GM19193 (cell line): ENCODE measurements around the gene GALNTL6.

ENCODE experiments used
- POLR2A ChIP-seq: IDR thresholded peaks from 4 replicates; pipeline ENCODE4 v1.6.1; 2011; ENCODE audit not compliant: insufficient read depth, insufficient read length; ENCODE audit errors: extremely low read depth

The GALNTL6 gene

DNA sequence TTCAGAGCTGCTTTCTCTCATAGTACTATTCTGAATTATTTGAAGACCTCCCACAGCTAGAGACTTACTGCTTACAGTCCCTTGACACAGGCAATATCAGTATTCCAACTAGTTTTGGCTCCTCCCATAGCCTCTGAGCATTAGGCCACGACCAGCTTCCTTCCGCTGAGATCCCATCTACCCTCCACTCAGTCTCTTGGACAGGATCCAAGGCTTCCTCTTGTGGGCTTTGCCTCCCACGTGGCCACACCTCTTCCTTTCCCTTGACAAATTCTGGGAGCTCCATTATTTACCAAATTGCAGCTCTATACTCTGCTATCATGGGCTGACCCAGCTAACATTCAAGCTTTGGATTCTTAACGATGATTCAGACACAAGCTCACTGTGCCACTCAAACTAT lies 885.1 kb downstream of the GALNTL6 start:
- TF ChIP-seq POLR2A: no peak

DNA sequence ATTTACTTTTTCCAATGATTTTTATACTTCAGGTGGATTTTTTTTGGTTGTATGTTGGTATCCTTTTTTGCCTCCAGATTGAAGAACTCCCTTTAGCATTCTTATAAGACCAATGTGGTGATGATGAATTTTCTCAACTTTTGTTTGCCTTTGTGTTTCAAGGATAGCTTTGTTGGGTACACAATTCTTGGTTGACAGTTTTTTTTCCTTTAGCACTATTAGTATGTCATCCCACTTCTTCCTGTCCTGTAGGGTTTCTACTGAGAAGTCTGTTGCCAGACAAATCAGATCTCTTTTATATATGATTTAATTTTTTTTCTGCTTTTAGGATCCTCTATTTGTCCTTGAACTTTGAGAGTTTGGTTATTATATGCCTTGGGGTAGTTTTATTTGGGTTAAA lies 892.4 kb downstream of the GALNTL6 start:
- TF ChIP-seq POLR2A: no peak

DNA sequence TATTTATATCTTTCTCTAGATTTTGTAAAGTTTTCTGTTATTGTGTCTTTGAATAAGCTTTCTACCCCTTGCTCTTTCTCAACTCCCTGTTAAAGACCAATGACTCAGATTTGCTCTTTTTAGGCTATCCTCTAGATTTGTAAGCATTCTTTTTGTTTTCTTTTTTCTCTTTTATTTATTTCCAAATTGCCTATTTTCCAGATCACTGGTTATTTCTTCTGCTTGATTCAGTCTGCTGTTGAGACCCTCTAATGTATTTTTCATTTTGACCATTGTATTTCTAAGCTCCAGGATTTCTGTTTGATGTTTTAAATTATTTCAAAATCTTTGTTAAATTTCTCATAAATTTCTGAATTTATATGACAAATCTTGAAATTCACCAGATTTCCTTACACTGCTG lies 892.8 kb downstream of the GALNTL6 start:
- TF ChIP-seq POLR2A: no peak

DNA sequence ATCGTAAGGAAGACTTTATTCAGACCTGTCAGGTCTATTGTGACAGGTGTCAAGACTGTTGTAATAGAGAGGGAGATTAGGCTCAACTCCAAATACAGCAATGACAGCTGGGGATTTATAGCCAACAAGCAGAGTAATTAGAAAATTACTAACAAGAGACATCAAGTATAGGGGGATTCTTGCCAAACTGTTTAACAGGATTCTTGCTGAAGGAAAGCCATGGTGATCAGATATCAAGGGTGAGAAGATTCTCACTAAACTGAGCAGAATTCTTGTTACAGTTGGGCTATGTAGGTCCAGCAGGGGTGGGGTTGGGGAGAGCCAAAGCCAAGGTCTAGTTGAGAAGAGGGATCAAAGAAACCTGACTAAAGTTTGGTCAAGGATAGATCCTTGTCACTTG lies 894.4 kb downstream of the GALNTL6 start:
- TF ChIP-seq POLR2A: no peak

DNA sequence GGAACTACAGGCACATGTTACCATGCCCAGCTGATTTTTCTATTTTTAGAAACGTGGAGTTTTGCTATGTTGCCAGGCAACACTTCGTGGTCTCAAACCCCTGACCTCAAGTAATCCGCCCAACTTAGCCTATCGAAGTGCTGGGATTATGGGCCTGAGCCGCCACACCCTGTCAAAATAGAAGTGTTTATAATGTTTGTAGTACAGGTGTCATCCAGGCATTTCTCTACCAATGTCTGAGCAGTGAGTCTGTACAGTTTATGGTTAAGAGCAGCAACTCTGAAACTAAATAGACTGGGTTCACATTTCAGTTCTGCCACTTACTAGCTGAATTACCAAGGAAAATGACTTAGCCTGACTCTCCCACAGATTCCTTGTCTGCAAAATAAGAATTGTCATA lies 895.0 kb downstream of the GALNTL6 start:
- no peak for TF ChIP-seq POLR2A

DNA sequence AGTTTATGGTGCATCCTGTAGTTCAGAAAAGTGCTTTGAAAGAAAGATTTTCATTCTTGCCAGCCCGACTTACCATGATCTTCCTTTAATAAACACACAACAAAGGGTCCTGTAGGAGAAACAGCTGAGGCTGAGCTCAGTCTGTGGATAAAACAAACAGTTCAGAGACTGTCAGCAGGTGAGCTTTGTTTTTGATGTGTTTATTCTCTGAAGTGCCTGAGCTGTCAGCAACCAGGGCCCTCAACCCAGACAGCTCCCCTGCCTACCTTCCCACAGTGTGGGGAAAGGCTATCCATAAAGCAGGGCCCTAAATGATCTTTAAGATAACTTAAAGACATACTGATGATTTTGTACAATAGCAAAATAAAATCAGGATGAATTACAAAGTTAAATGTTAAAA lies 896.2 kb downstream of the GALNTL6 start:
- TF ChIP-seq POLR2A: no peak

DNA sequence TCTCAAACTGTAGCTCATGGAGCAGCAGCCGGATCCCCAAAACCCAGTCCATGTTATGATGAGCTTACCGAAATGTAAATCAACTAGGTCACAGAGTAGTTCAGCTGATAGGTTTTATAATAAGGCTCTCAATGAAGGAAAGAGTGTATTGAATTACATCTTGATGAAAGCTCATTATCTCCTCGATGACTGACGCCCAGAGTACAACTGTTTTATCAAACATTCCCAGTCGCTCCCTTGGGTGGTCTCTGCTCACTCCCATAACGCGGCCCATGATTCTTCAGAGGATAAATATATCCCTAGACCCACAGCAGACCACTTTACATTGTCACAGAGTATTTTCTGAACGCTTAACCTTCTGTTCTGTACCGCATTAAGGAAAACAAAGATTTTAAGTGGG lies 903.1 kb downstream of the GALNTL6 start:
- no peak for TF ChIP-seq POLR2A

DNA sequence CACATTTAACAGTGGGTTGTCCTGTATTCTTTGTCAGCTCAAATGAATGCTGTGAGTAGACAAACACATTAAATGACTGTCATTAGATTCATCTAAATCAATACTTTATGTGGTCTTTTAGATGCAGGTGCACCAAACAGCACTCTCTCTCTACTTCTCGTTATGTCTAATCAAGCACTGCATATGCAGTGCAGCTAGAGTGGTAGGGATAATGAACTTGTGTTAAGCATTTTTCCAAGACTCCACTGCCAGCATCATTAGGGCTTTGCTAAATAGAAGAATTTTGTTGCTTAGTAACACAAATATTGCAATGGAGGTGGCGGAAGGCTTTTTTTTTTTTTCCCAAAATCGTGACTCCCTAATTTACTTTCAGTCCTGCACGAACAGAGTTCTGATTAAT lies 908.5 kb downstream of the GALNTL6 start:
- no peak for TF ChIP-seq POLR2A

DNA sequence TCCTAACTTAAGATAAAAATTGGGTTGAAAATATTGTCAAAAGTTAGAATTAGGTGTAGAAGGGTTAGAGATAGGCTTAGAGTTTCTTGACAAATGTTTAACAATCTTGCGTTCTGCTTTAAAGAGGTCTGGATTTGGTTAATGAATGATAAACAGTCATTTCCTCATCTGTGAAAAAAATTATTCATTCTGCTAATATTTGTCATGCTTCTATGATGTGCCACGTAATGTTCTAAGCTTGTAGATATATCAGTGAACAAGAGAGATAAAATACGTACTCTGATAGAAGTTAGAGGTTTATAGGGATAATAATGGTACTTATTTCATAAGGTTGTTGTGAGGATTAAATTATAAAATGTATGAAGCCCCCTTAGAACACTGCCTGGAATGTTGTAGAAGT lies 912.4 kb downstream of the GALNTL6 start:
- no peak for TF ChIP-seq POLR2A

DNA sequence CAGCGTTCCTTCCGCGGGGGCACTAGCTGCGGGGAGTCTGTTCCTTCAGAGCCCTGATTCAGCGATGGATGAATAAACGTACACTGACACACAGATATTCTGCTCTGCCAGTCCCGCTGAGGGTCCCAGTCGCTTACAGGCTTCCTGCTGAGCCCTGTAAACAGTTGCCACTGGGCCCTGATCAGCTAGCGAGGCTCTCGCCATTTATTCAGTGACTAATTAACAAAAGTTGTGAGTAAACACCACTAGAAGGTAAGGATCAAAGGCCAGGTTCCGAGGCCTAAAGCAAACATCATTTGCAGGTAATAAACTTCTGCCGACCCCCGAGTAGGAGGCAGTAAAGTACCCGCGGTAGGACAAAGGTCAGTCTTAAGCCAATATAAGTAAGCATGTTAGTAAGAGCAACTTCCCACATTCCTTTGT lies 912.8 kb downstream of the GALNTL6 start:
- no peak for TF ChIP-seq POLR2A

DNA sequence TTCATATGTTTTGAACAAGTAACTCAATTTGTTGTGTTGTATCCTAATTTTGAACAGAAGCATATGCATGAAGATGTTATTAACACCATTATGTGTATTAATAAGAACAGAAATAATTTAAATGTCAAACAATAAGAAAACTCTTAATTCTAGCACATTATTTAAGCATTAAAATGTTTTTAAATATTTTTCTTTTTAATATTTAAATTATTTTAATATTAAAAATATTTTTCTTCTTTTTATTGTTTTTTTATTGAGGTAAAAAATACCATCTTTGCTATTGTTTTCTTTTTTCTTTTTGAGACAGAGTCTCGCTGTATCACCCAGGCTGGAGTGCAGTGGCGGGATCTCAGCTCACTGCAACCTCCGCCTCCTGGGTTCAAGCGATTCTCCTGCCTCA lies 914.4 kb downstream of the GALNTL6 start:
- no peak for TF ChIP-seq POLR2A

DNA sequence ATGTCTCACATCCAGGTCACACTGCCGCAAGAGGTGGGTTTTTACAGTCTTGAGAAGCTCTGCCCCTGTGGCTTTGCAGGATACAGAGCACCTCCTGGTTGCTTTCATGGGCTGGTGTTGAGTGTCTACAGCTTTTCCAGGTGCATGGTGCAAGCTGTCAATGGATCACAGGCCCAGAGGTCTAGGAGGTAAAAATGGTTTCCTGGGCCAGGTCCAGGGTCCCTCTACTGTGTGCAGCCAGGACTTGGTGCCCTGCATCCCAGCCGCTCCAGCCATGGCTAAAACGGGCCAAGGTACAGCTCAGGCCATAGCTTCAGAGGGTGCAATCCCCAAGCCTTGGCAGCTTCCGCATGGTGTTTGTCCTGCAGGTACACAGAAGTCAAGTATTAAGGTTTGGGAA lies 921.4 kb downstream of the GALNTL6 start:
- TF ChIP-seq POLR2A: no peak

DNA sequence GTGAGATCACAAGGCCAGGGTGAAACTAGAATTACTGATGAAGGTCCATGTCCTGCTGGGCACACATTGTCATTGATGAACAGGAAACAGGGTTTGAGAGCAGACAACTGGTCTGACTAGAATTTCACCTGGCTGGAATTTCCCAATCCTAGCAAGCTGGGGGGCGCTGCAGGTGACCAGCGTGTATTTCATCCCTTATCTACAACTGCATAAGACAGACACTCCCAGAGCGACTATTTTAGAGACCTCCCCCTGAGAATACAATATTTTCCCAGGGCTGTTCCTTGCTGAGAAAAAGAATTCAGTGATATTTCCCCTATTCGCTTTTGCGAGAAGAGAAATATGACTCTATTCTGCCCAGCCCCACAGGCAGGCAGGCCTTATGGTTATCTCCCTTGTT lies 922.8 kb downstream of the GALNTL6 start:
- no peak for TF ChIP-seq POLR2A

DNA sequence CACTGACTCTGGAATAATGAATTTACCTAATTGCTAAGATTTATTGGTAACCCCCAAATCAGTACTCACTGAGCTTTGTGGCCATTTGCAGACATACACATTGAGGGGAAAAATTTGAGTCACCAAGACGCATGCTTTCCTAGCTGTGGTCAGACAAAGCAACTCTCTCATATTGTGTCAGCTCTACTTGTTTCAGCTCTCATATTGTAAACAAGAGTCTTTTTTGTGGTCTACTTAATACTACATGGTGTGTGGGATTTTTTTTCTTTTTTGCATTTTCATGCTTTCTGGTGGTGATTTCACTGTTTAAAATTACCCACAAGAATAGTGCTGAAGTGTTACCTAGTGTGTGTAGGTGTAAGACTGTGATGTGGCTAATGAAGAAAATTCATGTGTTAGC lies 927.2 kb downstream of the GALNTL6 start:
- no peak for TF ChIP-seq POLR2A

DNA sequence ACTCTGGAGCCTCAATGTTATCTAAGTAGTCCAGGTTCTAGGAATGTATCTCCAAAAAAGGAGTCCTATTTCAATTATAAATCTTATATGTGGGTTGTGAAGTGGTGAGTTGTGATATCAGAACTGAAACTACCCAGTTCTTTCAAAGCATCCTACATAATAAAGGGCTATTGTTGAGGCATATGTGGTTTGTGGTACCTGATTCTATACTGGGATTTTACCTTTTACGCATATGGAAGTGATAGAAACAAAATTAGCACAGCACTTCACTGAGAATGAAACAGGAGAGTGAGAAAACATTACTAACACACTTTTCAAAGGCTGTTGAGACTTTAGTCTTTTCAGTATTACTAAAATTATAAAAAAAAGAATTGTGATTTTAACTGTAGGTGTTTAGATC lies 937.7 kb downstream of the GALNTL6 start:
- TF ChIP-seq POLR2A: no peak

DNA sequence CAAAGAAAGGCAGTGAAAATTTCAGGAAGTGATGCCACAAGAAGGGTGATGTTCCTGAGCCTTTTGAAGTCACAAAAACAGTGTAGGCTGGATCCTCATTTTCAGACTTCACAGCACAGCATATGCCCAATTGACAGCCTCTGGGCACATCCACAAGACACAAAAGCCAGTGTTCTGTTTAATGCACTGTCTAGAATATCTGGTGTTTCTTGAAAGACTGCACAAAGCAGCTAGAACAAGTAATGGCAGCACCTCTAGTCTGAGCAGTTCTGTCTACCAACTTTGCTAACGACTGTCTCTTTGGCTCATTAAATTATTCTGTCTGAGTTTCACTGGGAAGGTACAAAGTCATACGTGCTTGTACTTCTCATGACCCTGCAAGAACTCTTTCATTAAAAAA lies 938.3 kb downstream of the GALNTL6 start:
- no peak for TF ChIP-seq POLR2A

DNA sequence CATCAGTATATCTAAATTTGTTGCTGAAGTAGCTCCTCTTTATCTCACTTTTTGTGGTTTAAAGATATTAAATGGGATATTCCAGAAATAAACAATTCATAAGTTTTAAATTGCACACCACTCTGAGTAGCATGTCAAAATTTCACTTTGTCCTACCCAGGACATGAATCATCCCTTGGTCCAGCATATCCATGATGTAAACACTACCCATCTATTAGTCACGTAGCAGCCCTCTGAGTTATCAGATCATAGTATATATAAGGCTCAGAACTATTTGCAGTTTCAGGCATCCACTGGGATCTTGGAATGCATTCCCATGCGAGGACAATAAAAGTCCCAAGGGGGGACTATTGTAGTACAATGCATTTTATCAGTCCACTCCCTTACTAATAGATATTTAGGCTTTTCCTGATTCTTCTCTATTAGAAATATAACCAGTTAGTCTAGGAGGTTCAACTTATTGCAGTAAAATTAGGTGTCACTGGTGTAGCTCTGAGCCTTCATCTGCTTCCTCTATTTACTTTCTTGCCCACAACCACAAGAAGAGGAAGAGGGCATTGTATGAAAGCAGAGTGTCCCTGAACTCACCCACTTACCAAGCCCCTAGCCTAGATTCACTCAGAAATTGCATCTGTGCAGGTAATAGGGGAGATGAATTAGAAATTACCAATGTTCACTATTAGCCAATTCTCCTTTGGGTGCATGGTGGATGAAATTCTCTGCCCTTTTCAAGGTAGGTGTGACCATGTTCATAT lies 945.6 kb downstream of the GALNTL6 start:
- no peak for TF ChIP-seq POLR2A
